Adipocyte (in vitro differentiated cells): ENCODE results near the gene CLCN3.
"Not testable (repeated sequence)": the region's sequence is repeated elsewhere in the genome, so short reads cannot be mapped to it uniquely, and the experiment has no call there.

ENCODE experiments used
- DNase-seq: peaks from one replicate; pipeline ENCODE4 v3.0.0-alpha.2; 2015; ENCODE audit warnings: low read depth
- H3K27me3 ChIP-seq: replicated peaks from 2 replicates; pipeline ENCODE4 v1.7.0; 2013; ENCODE audit warnings: mild to moderate bottlenecking, low read length, moderate library complexity; ENCODE audit not compliant: control insufficient read depth, insufficient read depth
- H3K36me3 ChIP-seq: 2 replicates; pipeline ENCODE4 v1.7.0; 2013; ENCODE audit warnings: low read length, mild to moderate bottlenecking, moderate library complexity; ENCODE audit not compliant: control insufficient read depth, insufficient read depth, severe bottlenecking
- H3K4me1 ChIP-seq: 2 replicates; pipeline ENCODE4 v1.7.0; 2013; ENCODE audit warnings: mild to moderate bottlenecking, low read length, moderate library complexity; ENCODE audit not compliant: control insufficient read depth, insufficient read depth
- H3K4me3 ChIP-seq: 2 replicates; pipeline ENCODE4 v1.7.0; 2013; ENCODE audit warnings: mild to moderate bottlenecking, low read length, moderate library complexity
- H3K9ac ChIP-seq: 2 replicates; pipeline ENCODE4 v1.7.0; 2013; ENCODE audit warnings: mild to moderate bottlenecking, low read length, moderate library complexity
- H3K9me3 ChIP-seq: 2 replicates; pipeline ENCODE4 v1.7.0; 2013; ENCODE audit warnings: mild to moderate bottlenecking, low read length, moderate library complexity; ENCODE audit not compliant: control insufficient read depth

The CLCN3 gene

GRCh38 chr4:169720529-169720928 is 100.2 kb downstream of the CLCN3 start:
- no peaks in the 10 kb centered on the region for H3K9me3 ChIP-seq
- H3K36me3 ChIP-seq, result peaks cover 13% of the 10 kb centered on the region
- DNase-seq, result no peak
- peaks cover 15% of the 10 kb centered on the region for H3K4me1 ChIP-seq
- H3K4me3 ChIP-seq, result no peak overlapping the region
- no peak overlapping the region for H3K9ac ChIP-seq
- H3K27me3 ChIP-seq, result no peaks in the 10 kb centered on the region

- H3K4me3 ChIP-seq, result no peak overlapping the region
- no peaks in the 10 kb centered on the region for H3K27me3 ChIP-seq
- H3K9me3 ChIP-seq, result no peaks in the 10 kb centered on the region
- DNase-seq, result peak; percentile 8
- H3K4me1 ChIP-seq, result peaks cover 10% of the 10 kb centered on the region
- H3K9ac ChIP-seq, result no peak overlapping the region
- peaks cover 5% of the 10 kb centered on the region for H3K36me3 ChIP-seq
These were observed 103.0 kb downstream of the CLCN3 start for GRCh38 chr4:169723207-169723965.

GRCh38 chr4:169724260-169724659 is 103.9 kb downstream of the CLCN3 start:
- Histone ChIP-seq H3K36me3 (peaks cover 11% of the 10 kb centered on the region), H3K4me1 (peaks cover 10% of the 10 kb centered on the region), H3K9me3 (no peaks in the 10 kb centered on the region), H3K9ac (no peak overlapping the region), H3K27me3 (no peaks in the 10 kb centered on the region), H3K4me3 (no peak overlapping the region)
- peak; percentile 54 for DNase-seq

- no peaks in the 10 kb centered on the region for H3K9me3 ChIP-seq
- H3K36me3 ChIP-seq, result peaks cover 25% of the 10 kb centered on the region
- no peak overlapping the region for H3K4me3 ChIP-seq
- H3K27me3 ChIP-seq, result no peaks in the 10 kb centered on the region
- no peak for DNase-seq
- peaks cover 10% of the 10 kb centered on the region for H3K4me1 ChIP-seq
- no peak overlapping the region for H3K9ac ChIP-seq
These were observed 107.2 kb downstream of the CLCN3 start for GRCh38 chr4:169727616-169728015.

- Histone ChIP-seq H3K36me3 (peaks cover 28% of the 10 kb centered on the region), H3K9me3 (no peaks in the 10 kb centered on the region), H3K9ac (no peak overlapping the region), H3K4me1 (no peaks in the 10 kb centered on the region), H3K27me3 (no peaks in the 10 kb centered on the region), H3K4me3 (no peak overlapping the region)
- no peak for DNase-seq
These were observed 110.2 kb downstream of the CLCN3 start for GRCh38 chr4:169730564-169730963.

- peaks cover 25% of the 10 kb centered on the region for H3K36me3 ChIP-seq
- H3K9ac ChIP-seq, H3K27me3 ChIP-seq, H3K9me3 ChIP-seq, H3K4me1 ChIP-seq, DNase-seq, H3K4me3 ChIP-seq: not testable (repeated sequence)
These were observed 118.2 kb downstream of the CLCN3 start for GRCh38 chr4:169738604-169739003.

- Histone ChIP-seq H3K4me1 (peaks cover 18% of the 10 kb centered on the region), H3K9ac (no peak overlapping the region), H3K9me3 (no peaks in the 10 kb centered on the region), H3K4me3 (no peak overlapping the region), H3K27me3 (no peaks in the 10 kb centered on the region), H3K36me3 (peaks cover 20% of the 10 kb centered on the region)
- DNase-seq, result peak; percentile 50
These were observed 121.2 kb downstream of the CLCN3 start for GRCh38 chr4:169741569-169741968.

GRCh38 chr4:169744601-169745000 is 124.2 kb downstream of the CLCN3 start:
- peaks cover 18% of the 10 kb centered on the region for H3K4me1 ChIP-seq
- H3K36me3 ChIP-seq, result peaks cover 23% of the 10 kb centered on the region
- DNase-seq, result peak; percentile 21
- no peaks in the 10 kb centered on the region for H3K9me3 ChIP-seq
- no peak overlapping the region for H3K9ac ChIP-seq
- peak overlapping the region; percentile 68 for H3K4me3 ChIP-seq
- H3K27me3 ChIP-seq, result no peaks in the 10 kb centered on the region

GRCh38 chr4:169745291-169745690 is 124.9 kb downstream of the CLCN3 start:
- peak overlapping the region; percentile 26 for H3K9ac ChIP-seq
- peaks cover 18% of the 10 kb centered on the region for H3K36me3 ChIP-seq
- H3K9me3 ChIP-seq, result no peaks in the 10 kb centered on the region
- H3K27me3 ChIP-seq, result no peaks in the 10 kb centered on the region
- H3K4me1 ChIP-seq, result peaks cover 18% of the 10 kb centered on the region
- DNase-seq, result peak; percentile 68
- peak overlapping the region; percentile 68 for H3K4me3 ChIP-seq

- H3K27me3 ChIP-seq, result no peaks in the 10 kb centered on the region
- no peaks in the 10 kb centered on the region for H3K9me3 ChIP-seq
- DNase-seq, result peak; percentile 26
- peak overlapping the region; percentile 97 for H3K4me3 ChIP-seq
- H3K4me1 ChIP-seq, result peaks cover 18% of the 10 kb centered on the region
- peak overlapping the region; percentile 89 for H3K9ac ChIP-seq
- peaks cover 6% of the 10 kb centered on the region for H3K36me3 ChIP-seq
These were observed 136.7 kb downstream of the CLCN3 start for GRCh38 chr4:169756971-169757574.

GRCh38 chr4:169757575-169758184 is 137.3 kb downstream of the CLCN3 start, which contains the start of gene HPF1:
Gene HPF1 (minus strand): TSS chr4:169757944. CDS start chr4:169757877, 67 bp downstream.
- DNase-seq, result peak; percentile 96
- peaks cover under 1% of the 10 kb centered on the region for H3K36me3 ChIP-seq
- no peaks in the 10 kb centered on the region for H3K27me3 ChIP-seq
- H3K9me3 ChIP-seq, result no peaks in the 10 kb centered on the region
- peak within 1 kb of the TSS; percentile 97 for H3K4me3 ChIP-seq
- peak within 1 kb of the TSS; percentile 89 for H3K9ac ChIP-seq
- H3K4me1 ChIP-seq, result peaks cover 18% of the 10 kb centered on the region
